Measurements from ENCODE around the gene KNSTRN.

DNA sequence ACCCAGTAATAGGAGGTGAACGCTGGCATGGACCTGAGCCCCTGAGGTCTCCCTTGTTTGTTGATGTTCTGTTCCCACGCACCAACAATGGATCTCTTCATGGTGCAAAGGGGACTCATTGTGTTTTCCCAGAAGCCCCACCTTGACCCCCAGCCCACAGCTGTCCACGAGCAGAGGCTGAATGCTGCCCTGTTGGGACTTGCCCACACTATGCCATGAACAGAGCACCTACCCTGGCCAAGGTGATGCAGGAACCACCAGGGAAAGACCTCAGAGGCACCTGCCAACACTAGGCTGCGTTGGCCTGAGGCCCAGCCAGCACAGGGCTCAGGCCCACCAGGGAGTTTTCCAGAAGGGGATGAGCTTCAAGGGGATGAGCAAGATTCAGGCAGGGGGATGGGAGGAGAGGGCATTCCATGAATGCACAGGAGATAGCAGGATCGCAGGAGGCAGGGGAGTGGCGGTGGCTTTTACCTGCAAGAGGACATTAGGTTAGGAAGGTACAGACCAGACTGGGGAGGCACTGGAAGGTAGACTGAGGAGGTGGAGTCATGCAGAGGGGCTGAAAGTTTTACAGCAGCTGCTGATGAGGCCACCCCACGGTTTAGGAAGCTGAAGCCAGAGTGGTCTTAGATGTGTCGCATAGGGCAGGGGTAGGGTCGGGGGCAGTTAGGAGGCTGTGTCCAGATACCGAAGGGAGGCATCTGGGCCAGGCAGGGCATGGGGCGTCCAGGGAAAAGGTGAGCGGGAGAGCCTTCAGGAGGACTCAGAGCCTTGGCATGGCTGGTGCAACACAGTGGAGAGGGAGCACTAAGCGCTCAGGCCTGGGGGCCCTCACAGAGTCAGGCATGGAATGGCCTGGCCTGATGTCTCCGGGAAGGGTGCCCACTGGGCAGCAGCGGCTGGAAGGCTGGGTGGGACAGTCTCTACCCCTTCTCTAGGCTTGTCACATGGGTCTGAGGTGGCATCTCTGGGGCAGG, 35.7 kb upstream of the KNSTRN start:
- no peak for TF ChIP-seq EZH2phosphoT487 (IDR thresholded peaks at IDR 0.05)
- TF ChIP-seq, protein P1, sequence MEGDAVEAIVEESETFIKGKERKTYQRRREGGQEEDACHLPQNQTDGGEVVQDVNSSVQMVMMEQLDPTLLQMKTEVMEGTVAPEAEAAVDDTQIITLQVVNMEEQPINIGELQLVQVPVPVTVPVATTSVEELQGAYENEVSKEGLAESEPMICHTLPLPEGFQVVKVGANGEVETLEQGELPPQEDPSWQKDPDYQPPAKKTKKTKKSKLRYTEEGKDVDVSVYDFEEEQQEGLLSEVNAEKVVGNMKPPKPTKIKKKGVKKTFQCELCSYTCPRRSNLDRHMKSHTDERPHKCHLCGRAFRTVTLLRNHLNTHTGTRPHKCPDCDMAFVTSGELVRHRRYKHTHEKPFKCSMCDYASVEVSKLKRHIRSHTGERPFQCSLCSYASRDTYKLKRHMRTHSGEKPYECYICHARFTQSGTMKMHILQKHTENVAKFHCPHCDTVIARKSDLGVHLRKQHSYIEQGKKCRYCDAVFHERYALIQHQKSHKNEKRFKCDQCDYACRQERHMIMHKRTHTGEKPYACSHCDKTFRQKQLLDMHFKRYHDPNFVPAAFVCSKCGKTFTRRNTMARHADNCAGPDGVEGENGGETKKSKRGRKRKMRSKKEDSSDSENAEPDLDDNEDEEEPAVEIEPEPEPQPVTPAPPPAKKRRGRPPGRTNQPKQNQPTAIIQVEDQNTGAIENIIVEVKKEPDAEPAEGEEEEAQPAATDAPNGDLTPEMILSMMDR (IDR thresholded peaks at IDR 0.05), result no peak
